CD14-positive monocyte (primary cell): ENCODE measurements around the gene TRIM3. TPM values are rescaled to one million over a fixed set of nuclear protein-coding genes. Genes with fewer than 3 reads are reported as not detected.
A peak's percentile ranks its signal among the peaks of the same experiment; 100 is the strongest.

Experiments
- DNase-seq, 3 donors: peaks; one replicate each; pipeline ENCODE4 v3.0.0-alpha.2; 2011 to 2022
- H2AFZ ChIP-seq: 2 replicates; pipeline ENCODE4 v1.6.0; 2012; ENCODE audit warnings: mild to moderate bottlenecking, low read depth, low read length, inconsistent platforms; ENCODE audit not compliant: insufficient read depth, poor library complexity, severe bottlenecking
- H3K27ac ChIP-seq, 2 donors: 1 replicate in 1 of 2; 2 replicates in 1 of 2; pipeline ENCODE4 v1.5.1; 2012 to 2013; ENCODE audit warnings: low read length in 2 of 2, control low read depth in 1 of 2, inconsistent platforms in 1 of 2, low read depth in 1 of 2, mild to moderate bottlenecking in 1 of 2
- H3K27me3 ChIP-seq, 2 donors: one replicate each; pipeline versions ENCODE4 v1.6.0 to v1.6.1; 2011 to 2013; ENCODE audit warnings: low read length in 2 of 2; ENCODE audit not compliant: control insufficient read depth in 2 of 2, insufficient read depth in 2 of 2
- H3K36me3 ChIP-seq, 2 donors: replicated peaks in 1 of 2; 1 replicate in 1 of 2; 2 replicates in 1 of 2; pipeline versions ENCODE4 v1.5.1 to v1.6.1; 2012 to 2013; ENCODE audit warnings: low read length in 2 of 2, control low read depth in 1 of 2, inconsistent platforms in 1 of 2, mild to moderate bottlenecking in 1 of 2; ENCODE audit not compliant: insufficient read depth in 2 of 2, control insufficient read depth in 1 of 2
- H3K4me1 ChIP-seq, 2 donors: 1 replicate in 1 of 2; 2 replicates in 1 of 2; pipeline versions ENCODE4 v1.5.1 to v1.6.1; 2012 to 2013; ENCODE audit warnings: low read length in 2 of 2, control low read depth in 1 of 2, inconsistent platforms in 1 of 2, mild to moderate bottlenecking in 1 of 2, moderate library complexity in 1 of 2; ENCODE audit not compliant: insufficient read depth in 2 of 2, control insufficient read depth in 1 of 2
- H3K4me2 ChIP-seq: replicated peaks from 2 replicates; pipeline ENCODE3; 2012; ENCODE audit warnings: low read length, moderate library complexity, mild to moderate bottlenecking; ENCODE audit not compliant: poor library complexity, severe bottlenecking; ENCODE audit errors: extremely low read depth
- H3K4me3 ChIP-seq, 3 experiments: fragments of 200-600 bp in 1 of 3; sonication (generic) in 1 of 3; replicated peaks in 1 of 3; 1 replicate in 2 of 3; 2 replicates in 1 of 3; pipeline ENCODE4 v1.5.1; 2011 to 2013; ENCODE audit warnings: low read length in 3 of 3, mild to moderate bottlenecking in 3 of 3, control low read depth in 2 of 3, low read depth in 2 of 3, inconsistent platforms in 1 of 3, moderate library complexity in 1 of 3
- H3K79me2 ChIP-seq: 2 replicates; pipeline ENCODE4 v1.6.0; 2012; ENCODE audit warnings: mild to moderate bottlenecking, control low read depth, inconsistent platforms, low read length, moderate library complexity; ENCODE audit not compliant: insufficient read depth
- H3K9ac ChIP-seq: 2 replicates; pipeline ENCODE4 v1.6.0; 2017; ENCODE audit warnings: low read length, mild to moderate bottlenecking; ENCODE audit not compliant: insufficient read depth, poor library complexity, severe bottlenecking
- H3K9me3 ChIP-seq, 2 donors: replicated peaks in 1 of 2; 1 replicate in 1 of 2; 2 replicates in 1 of 2; pipeline versions ENCODE4 v1.5.1 to v1.6.1; 2012 to 2013; ENCODE audit warnings: low read length in 2 of 2, control low read depth in 1 of 2; ENCODE audit not compliant: control insufficient read depth in 1 of 2, insufficient read depth in 1 of 2
- H4K20me1 ChIP-seq: 2 replicates; pipeline ENCODE4 v1.6.0; 2012; ENCODE audit warnings: mild to moderate bottlenecking, low read length, control low read depth, moderate library complexity; ENCODE audit not compliant: insufficient read depth
- H3K27ac Mint-ChIP-seq, 7 donors: one replicate each; pipeline ENCODE4 v1.8.0; 2020; ENCODE audit warnings: mild to moderate bottlenecking in 7 of 7, mixed read lengths in 7 of 7, moderate library complexity in 6 of 7, inconsistent platforms in 2 of 7
- H3K27me3 Mint-ChIP-seq, 3 donors: one replicate each; pipeline ENCODE4 v1.8.0; 2021 to 2022; ENCODE audit warnings: low read depth in 3 of 3, mild to moderate bottlenecking in 3 of 3, mixed read lengths in 3 of 3, moderate library complexity in 3 of 3, inconsistent platforms in 1 of 3
- H3K36me3 Mint-ChIP-seq, 2 donors: one replicate each; pipeline ENCODE4 v1.8.0; 2020; ENCODE audit warnings: mixed read lengths in 2 of 2, inconsistent platforms in 1 of 2, mild to moderate bottlenecking in 1 of 2
- H3K4me1 Mint-ChIP-seq: one replicate; pipeline ENCODE4 v1.8.0; 2020; ENCODE audit warnings: mild to moderate bottlenecking, mixed read lengths
- H3K4me3 Mint-ChIP-seq, 2 donors: one replicate each; pipeline ENCODE4 v1.8.0; 2020; ENCODE audit warnings: mild to moderate bottlenecking in 2 of 2, mixed read lengths in 2 of 2, moderate library complexity in 1 of 2
- H3K9me3 Mint-ChIP-seq, 7 donors: one replicate each; pipeline ENCODE4 v1.8.0; 2020 to 2022; ENCODE audit warnings: mixed read lengths in 7 of 7, mild to moderate bottlenecking in 6 of 7, moderate library complexity in 6 of 7, inconsistent platforms in 2 of 7
- WGBS: methylation state at CpG from one replicate; pipeline ENCODE4 v1.1.5; 2013; ENCODE audit warnings: missing lambda C conversion rate; ENCODE audit not compliant: insufficient coverage; 5-methylcytosine and 5-hydroxymethylcytosine counted together
- intact Hi-C, 2 donors: fragments of 100-400 bp; cut with micrococcal nuclease; formaldehyde crosslinking; loops; one replicate each; pipeline versions ENCODE4 v1.15.0 to v1.15.1; 2023
- polyA plus RNA-seq, 3 donors: library from polyadenylated mRNA; depleted of rRNA in 1 of 3; unstranded in 2 of 3; stranded (reverse) in 1 of 3; fragments of 300-500 nt in 2 of 3; fragments of >200 nt in 1 of 3; fragmentation: Illumina TruSeq in 2 of 3; gene quantifications; 1 replicate in 2 of 3; 2 replicates in 1 of 3; pipeline ENCODE4 v1.2.3, GENCODE V29; 2012 to 2021
- TF ChIP-seq, protein P1 (sequence below): fragments of 200-600 bp; IDR thresholded peaks from one replicate; pipeline ENCODE4 v1.8.0; 2022; ENCODE audit warnings: antibody characterized with exemption, mild to moderate bottlenecking

The TRIM3 gene
- polyA plus RNA-seq, 3 donors: 1.7 to 36.2 (median 3.3) TPM

DNA sequence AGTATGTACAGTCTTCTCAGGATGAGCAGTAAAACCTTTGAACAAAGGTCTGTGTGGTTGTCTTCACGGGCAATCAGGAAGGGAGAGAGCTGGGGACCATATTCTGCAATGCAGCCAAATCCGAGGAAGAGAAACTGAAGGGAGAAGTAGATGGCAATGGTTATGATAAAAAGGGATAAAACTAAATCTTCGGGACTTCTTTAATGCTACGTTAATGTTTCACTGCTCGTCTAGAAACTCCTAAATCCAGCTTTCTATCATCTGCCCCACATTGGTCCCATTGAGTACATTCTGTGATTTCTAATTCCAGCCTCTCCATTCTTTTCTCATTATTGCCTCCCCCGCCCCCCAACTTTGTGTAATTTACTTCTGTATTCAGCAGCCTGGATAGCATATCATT is 9.3 kb upstream of the TRIM3 start:
- H3K4me1 Mint-ChIP-seq: peaks cover 31% of the 10 kb centered on the region
- H3K9me3 Mint-ChIP-seq: peaks cover 0 to 2% (median 0%) of the 10 kb centered on the region in 7 donors
- peaks cover 28 to 30% of the 10 kb centered on the region in 2 donors for H3K36me3 Mint-ChIP-seq
- Histone ChIP-seq H3K4me3 (no peak overlapping the region), H3K4me1 (peaks cover 22 to 25% of the 10 kb centered on the region in 2 donors), H3K27ac (peak overlapping the region in 1 of 2 donors; percentile 97), H4K20me1 (no peaks in the 10 kb centered on the region), H3K36me3 (peaks cover 55 to 67% of the 10 kb centered on the region in 2 donors), H3K27me3 (no peaks in the 10 kb centered on the region), H3K9ac (no peak overlapping the region), H3K79me2 (peaks cover 32% of the 10 kb centered on the region), H2AFZ (no peak overlapping the region), H3K4me2 (no peak overlapping the region), H3K9me3 (no peaks in the 10 kb centered on the region)
- TF ChIP-seq, protein P1, sequence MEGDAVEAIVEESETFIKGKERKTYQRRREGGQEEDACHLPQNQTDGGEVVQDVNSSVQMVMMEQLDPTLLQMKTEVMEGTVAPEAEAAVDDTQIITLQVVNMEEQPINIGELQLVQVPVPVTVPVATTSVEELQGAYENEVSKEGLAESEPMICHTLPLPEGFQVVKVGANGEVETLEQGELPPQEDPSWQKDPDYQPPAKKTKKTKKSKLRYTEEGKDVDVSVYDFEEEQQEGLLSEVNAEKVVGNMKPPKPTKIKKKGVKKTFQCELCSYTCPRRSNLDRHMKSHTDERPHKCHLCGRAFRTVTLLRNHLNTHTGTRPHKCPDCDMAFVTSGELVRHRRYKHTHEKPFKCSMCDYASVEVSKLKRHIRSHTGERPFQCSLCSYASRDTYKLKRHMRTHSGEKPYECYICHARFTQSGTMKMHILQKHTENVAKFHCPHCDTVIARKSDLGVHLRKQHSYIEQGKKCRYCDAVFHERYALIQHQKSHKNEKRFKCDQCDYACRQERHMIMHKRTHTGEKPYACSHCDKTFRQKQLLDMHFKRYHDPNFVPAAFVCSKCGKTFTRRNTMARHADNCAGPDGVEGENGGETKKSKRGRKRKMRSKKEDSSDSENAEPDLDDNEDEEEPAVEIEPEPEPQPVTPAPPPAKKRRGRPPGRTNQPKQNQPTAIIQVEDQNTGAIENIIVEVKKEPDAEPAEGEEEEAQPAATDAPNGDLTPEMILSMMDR: no peak
- H3K27ac Mint-ChIP-seq: peak overlapping the region; percentile 96 to 99 (median 98)
- 88% methylated on average over 5 of the region's 6 CpGs for WGBS
- no peak for DNase-seq
- no peak overlapping the region for H3K4me3 Mint-ChIP-seq
- H3K27me3 Mint-ChIP-seq: peaks cover 0 to 1% (median 0%) of the 10 kb centered on the region in 3 donors
- intact Hi-C loops: loop anchor here (5.0 to 10.0 kb wide), 4 partner anchors 96 to 246 kb away; partner anchors contain the start of genes CNGA4 (in 1 of the 2), ILK (in 1 of the 2), RRP8 (in 1 of the 2) and TAF10 (in 1 of the 2)

DNA sequence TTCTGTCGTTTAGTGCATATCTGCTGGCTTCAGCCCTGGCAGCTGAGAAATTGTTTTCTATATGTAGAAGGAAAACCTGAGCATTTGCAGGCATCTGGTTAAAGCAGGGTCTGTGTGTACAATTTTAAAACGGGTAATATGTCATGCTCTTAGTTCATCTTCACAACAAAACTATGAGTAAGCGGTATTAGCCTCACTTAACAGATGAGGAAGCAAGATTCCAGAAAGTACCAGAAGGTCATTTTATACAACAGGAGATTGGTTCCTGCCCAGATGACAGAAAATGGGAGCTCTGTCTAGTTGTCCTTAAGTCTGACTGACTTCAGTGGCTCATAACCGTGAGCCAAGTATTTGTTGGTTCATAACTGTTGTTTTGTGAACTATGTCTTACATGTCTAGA is 8.7 kb upstream of the TRIM3 start:
- Histone ChIP-seq H3K4me2 (peak overlapping the region; percentile 75), H3K4me3 (peak overlapping the region in 2 of 3 experiments; percentile 64 to 78), H3K4me1 (peaks cover 22 to 25% of the 10 kb centered on the region in 2 donors), H3K79me2 (peaks cover 32% of the 10 kb centered on the region), H3K27ac (peak overlapping the region; percentile 97 to 98), H2AFZ (no peak overlapping the region), H3K27me3 (no peaks in the 10 kb centered on the region), H3K36me3 (peaks cover 55 to 67% of the 10 kb centered on the region in 2 donors), H4K20me1 (no peaks in the 10 kb centered on the region), H3K9ac (peak overlapping the region; percentile 69), H3K9me3 (no peaks in the 10 kb centered on the region)
- intact Hi-C loops: loop anchor here (5.0 to 10.0 kb wide), 4 partner anchors 95 to 245 kb away; partner anchors contain the start of genes CNGA4 (in 1 of the 2), ILK (in 1 of the 2), RRP8 (in 1 of the 2) and TAF10 (in 1 of the 2)
- Mint-ChIP-seq H3K4me3 (peak overlapping the region; percentile 27 to 82), H3K36me3 (peaks cover 32 to 34% of the 10 kb centered on the region in 2 donors), H3K27ac (peak overlapping the region; percentile 96 to 99 (median 98)), H3K9me3 (peaks cover 0 to 2% (median 0%) of the 10 kb centered on the region in 7 donors), H3K4me1 (peaks cover 31% of the 10 kb centered on the region), H3K27me3 (peaks cover 0 to 2% (median 0%) of the 10 kb centered on the region in 3 donors)
- peak; percentile 19 to 70 (median 29) for DNase-seq
- TF ChIP-seq, protein P1: no peak
- 100% methylated on average over 2 of the region's 4 CpGs for WGBS
